PFSK-1 (cell line): ENCODE data around the gene CLTRN.

Source experiments
- FOXP2 ChIP-seq: optimal IDR thresholded peaks from 2 replicates; pipeline ENCODE3; 2011; ENCODE audit warnings: borderline replicate concordance, control low read depth, inconsistent platforms; ENCODE audit not compliant: insufficient read depth; ENCODE audit errors: extremely low read length, extremely low read depth
- POLR2AphosphoS5 ChIP-seq: IDR thresholded peaks from 2 replicates; pipeline ENCODE4 v1.6.1; 2012; ENCODE audit warnings: low read depth, mild to moderate bottlenecking, control low read depth, low read length, moderate library complexity
- SIN3A ChIP-seq: IDR thresholded peaks from 2 replicates; pipeline ENCODE4 v1.6.1; 2012; ENCODE audit warnings: mild to moderate bottlenecking, low read length, moderate library complexity, borderline replicate concordance; ENCODE audit not compliant: insufficient read depth
- TAF1 ChIP-seq: IDR thresholded peaks from 2 replicates; pipeline ENCODE4 v1.6.1; 2012; ENCODE audit warnings: low read length, control low read depth, borderline replicate concordance; ENCODE audit not compliant: insufficient read depth
- TF ChIP-seq, protein P1 (sequence below), 2 experiments: IDR thresholded peaks; 2 replicates each; pipeline versions ENCODE4 v1.6.1 to v1.8.0; 2011 to 2012; ENCODE audit warnings: low read depth in 2 of 2, low read length in 2 of 2, control low read depth in 1 of 2, inconsistent platforms in 1 of 2, mild to moderate bottlenecking in 1 of 2, moderate library complexity in 1 of 2; ENCODE audit not compliant: insufficient read depth in 1 of 2

The CLTRN gene

DNA sequence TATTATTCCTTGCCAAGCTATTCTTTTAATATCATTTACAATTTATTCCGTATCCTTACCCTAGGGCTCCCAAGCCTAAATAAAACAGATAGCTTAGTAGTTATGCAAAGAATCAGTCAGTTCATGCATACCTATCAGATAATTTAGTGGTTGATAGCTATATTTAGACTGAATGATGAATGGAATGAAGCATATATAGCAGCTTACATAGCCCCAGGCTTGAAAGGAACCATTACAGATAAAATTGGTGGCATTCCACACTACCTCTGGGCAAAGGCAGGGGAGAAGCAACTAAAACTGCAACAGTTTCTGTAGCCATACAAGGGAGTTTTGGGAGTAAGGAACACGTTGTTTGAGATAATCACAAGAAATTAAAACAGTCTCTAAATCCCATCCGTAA, 66.6 kb downstream of the CLTRN start:
- TF ChIP-seq, protein P1, sequence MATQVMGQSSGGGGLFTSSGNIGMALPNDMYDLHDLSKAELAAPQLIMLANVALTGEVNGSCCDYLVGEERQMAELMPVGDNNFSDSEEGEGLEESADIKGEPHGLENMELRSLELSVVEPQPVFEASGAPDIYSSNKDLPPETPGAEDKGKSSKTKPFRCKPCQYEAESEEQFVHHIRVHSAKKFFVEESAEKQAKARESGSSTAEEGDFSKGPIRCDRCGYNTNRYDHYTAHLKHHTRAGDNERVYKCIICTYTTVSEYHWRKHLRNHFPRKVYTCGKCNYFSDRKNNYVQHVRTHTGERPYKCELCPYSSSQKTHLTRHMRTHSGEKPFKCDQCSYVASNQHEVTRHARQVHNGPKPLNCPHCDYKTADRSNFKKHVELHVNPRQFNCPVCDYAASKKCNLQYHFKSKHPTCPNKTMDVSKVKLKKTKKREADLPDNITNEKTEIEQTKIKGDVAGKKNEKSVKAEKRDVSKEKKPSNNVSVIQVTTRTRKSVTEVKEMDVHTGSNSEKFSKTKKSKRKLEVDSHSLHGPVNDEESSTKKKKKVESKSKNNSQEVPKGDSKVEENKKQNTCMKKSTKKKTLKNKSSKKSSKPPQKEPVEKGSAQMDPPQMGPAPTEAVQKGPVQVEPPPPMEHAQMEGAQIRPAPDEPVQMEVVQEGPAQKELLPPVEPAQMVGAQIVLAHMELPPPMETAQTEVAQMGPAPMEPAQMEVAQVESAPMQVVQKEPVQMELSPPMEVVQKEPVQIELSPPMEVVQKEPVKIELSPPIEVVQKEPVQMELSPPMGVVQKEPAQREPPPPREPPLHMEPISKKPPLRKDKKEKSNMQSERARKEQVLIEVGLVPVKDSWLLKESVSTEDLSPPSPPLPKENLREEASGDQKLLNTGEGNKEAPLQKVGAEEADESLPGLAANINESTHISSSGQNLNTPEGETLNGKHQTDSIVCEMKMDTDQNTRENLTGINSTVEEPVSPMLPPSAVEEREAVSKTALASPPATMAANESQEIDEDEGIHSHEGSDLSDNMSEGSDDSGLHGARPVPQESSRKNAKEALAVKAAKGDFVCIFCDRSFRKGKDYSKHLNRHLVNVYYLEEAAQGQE (IDR thresholded peaks at IDR 0.05; ENCODE audit: insufficient read depth in 1 of 2, low read depth in 2 of 2, low read length in 2 of 2), result no peak
- TF ChIP-seq FOXP2 (no peak), TAF1 (no peak), SIN3A (no peak), POLR2AphosphoS5 (no peak)

DNA sequence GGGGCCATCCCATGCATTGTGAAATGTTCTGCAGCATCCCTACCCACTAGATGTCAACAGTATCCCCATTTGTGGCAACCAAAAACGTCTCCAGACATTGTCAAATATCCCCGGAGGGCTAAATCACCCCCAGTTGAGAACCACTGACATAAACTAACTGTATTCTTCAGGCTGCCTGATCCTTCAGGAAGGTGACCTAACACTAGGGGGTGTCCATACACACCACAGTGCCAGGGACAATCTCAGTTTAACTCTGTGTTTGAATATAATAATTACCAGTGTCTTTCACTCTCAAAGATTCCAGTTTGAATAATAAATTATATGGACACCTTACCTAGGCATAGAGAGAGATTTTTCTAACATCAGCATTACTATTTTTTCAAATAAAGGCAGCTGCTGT, 70.2 kb downstream of the CLTRN start:
- TF ChIP-seq SIN3A, result no peak
- TF ChIP-seq FOXP2, result no peak
- TF ChIP-seq POLR2AphosphoS5, result no peak
- no peak for TF ChIP-seq TAF1
- TF ChIP-seq, protein P1 (IDR thresholded peaks at IDR 0.05; ENCODE audit: insufficient read depth in 1 of 2, low read depth in 2 of 2, low read length in 2 of 2), result no peak

DNA sequence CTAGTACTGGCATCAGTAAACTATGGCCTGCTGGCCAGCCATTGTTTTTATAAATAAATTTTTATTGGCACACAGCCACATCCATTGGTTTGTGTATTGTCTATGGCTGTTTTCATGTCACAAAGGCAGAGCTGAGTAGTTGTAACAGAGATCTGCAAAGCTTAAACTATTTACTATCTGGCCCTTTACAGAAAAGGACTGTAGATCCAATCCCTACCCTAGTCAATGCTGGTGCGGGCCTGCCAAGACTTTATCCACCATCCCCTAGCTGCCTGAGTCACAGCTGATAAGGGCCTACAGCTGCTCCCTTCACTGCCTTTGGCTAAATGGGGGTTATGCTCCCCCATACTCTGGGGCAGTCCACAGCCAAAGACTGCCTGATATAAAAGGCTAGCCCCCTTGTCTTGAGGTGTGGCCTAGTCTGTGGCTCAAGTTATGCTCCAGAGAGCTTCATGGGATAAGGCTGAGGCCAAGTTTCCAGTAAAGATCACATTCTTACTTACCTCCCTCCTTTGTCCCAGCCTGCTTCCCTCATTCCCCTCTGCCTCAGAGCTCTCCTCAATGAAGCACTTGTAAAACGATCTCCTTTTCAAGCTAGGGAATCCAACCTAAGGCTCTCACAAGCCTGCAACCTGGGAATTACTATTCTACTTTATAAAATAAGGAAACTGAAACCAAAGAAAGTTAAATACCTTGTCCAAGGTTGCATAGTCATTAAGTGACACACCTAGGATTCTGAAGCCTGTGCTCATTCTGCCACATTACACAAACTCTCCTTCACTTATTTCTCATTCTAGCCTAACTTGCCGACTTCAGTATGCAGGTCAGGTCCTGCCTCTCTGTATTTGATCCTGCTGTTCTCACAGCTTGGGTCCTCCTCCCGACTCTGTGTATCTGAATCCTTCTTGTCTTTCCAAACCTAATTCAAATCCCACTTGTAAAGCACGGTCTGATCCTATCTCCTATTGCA, 84.5 kb downstream of the CLTRN start:
- TF ChIP-seq FOXP2 (no peak), POLR2AphosphoS5 (no peak), TAF1 (no peak), SIN3A (no peak)
- TF ChIP-seq, protein P1 (IDR thresholded peaks at IDR 0.05; ENCODE audit: insufficient read depth in 1 of 2, low read depth in 2 of 2, low read length in 2 of 2), result no peak
